ENCODE measurements around the gene GFOD1. TPM values are rescaled to one million over a fixed set of nuclear protein-coding genes. Genes with fewer than 3 reads are reported as not detected.
"Not testable (repeated sequence)": the region's sequence is repeated elsewhere in the genome, so short reads cannot be mapped to it uniquely, and the experiment has no call there.

The GFOD1 gene
- total RNA-seq, 4 donors from 2014 or later: 12.2 to 78.2 (median 45.7) TPM

- ATAC-seq (ENCODE audit: low FRiP score) (no peak), DNase-seq (ENCODE audit: low spot score) (no peak)
- TF ChIP-seq, protein P1, sequence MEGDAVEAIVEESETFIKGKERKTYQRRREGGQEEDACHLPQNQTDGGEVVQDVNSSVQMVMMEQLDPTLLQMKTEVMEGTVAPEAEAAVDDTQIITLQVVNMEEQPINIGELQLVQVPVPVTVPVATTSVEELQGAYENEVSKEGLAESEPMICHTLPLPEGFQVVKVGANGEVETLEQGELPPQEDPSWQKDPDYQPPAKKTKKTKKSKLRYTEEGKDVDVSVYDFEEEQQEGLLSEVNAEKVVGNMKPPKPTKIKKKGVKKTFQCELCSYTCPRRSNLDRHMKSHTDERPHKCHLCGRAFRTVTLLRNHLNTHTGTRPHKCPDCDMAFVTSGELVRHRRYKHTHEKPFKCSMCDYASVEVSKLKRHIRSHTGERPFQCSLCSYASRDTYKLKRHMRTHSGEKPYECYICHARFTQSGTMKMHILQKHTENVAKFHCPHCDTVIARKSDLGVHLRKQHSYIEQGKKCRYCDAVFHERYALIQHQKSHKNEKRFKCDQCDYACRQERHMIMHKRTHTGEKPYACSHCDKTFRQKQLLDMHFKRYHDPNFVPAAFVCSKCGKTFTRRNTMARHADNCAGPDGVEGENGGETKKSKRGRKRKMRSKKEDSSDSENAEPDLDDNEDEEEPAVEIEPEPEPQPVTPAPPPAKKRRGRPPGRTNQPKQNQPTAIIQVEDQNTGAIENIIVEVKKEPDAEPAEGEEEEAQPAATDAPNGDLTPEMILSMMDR (IDR thresholded peaks at IDR 0.05): no peak
Measured at GRCh38 chr6:13391537-13391936, 95.9 kb downstream of the GFOD1 start.

DNA sequence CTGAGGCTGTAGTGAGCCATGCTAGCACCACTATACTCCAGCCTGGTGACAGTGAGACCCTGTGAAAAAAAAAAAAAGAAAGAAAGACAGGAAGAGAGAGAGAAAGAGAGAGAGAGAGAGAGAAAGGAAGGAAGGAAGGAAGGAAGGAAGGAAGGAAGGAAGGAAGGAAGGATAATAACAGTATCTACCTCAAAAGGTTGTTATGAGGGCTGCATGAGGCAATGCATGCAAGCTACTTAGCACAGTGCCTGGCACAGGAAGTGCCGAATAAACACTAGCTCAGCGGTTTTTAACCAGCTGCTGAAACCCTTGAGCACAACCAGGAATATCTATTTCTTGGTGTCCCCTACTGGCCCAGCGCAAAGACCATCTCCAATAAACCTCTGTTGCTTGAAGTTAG lies 96.7 kb downstream of the GFOD1 start:
- TF ChIP-seq, protein P1 (IDR thresholded peaks at IDR 0.05): no peak
- no peak for ATAC-seq (ENCODE audit: low FRiP score)
- no peak for DNase-seq (ENCODE audit: low spot score)

GRCh38 chr6:13389237-13389636 lies 98.2 kb downstream of the GFOD1 start:
- ATAC-seq (ENCODE audit: low FRiP score); DNase-seq (ENCODE audit: low spot score): not testable (repeated sequence)

DNA sequence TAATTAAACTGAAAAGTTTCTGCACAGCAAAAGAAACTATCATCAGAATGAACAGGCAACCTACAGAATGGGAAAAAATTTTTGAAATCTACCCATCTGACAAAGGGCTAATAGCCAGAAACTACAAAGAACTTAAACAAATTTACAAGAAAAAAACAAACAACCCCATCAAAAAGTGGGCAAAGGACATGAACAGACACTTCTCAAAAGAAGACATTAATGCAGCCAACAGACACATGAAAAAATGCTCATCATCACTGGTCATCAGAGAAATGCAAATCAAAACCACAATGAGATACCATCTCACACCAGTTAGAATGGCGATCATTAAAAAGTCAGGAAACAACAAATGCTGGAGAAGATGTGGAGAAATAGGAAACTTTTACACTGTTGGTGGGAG lies 98.6 kb downstream of the GFOD1 start:
- not testable (repeated sequence) for ATAC-seq (ENCODE audit: low FRiP score); DNase-seq (ENCODE audit: low spot score)

GRCh38 chr6:13384966-13385365 lies 102.4 kb downstream of the GFOD1 start:
- no peak for DNase-seq (ENCODE audit: low spot score)
- ATAC-seq (ENCODE audit: low FRiP score): no peak
- TF ChIP-seq, protein P1 (IDR thresholded peaks at IDR 0.05): no peak

GRCh38 chr6:13384506-13384905 lies 102.9 kb downstream of the GFOD1 start:
- ATAC-seq (ENCODE audit: low FRiP score): no peak
- TF ChIP-seq, protein P1 (IDR thresholded peaks at IDR 0.05): no peak
- DNase-seq (ENCODE audit: low spot score): no peak

- peak; percentile 95 for ATAC-seq (ENCODE audit: low FRiP score)
- DNase-seq (ENCODE audit: low spot score): no peak
- TF ChIP-seq, protein P1 (IDR thresholded peaks at IDR 0.05): no peak
Measured at GRCh38 chr6:13383328-13384163, 103.9 kb downstream of the GFOD1 start.

DNA sequence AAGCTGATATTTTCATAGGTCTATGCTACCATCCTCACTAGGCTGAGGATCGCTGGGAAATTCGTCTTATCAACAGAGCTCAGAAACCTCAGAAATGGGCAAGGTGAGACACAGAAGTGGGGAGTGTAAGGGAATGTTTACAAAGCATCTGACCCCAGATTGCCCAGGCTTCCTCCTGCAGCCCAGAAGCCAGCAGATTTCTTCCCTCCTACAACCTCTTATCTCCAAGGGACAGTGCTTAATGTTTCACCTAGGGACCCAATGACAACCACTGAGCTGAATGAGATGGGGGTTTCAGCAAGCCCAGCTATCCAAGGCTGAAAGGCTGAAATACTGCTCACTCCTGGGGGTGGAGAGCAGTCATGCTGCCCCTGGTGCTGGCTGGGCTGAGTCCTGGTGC lies 106.6 kb downstream of the GFOD1 start:
- TF ChIP-seq, protein P1 (IDR thresholded peaks at IDR 0.05): no peak
- ATAC-seq (ENCODE audit: low FRiP score) (no peak), DNase-seq (ENCODE audit: low spot score) (no peak)

Data from omental fat pad (tissue), 4 donors.